Measurements from ENCODE around the gene DAGLB. TPM values are rescaled to one million over a fixed set of nuclear protein-coding genes. Genes with fewer than 3 reads are reported as not detected.
"Not testable (repeated sequence)": the region's sequence is repeated elsewhere in the genome, so short reads cannot be mapped to it uniquely, and the experiment has no call there.

Gene DAGLB
- total RNA-seq, 1 donor from 2014 or later, result 17.5 TPM

DNA sequence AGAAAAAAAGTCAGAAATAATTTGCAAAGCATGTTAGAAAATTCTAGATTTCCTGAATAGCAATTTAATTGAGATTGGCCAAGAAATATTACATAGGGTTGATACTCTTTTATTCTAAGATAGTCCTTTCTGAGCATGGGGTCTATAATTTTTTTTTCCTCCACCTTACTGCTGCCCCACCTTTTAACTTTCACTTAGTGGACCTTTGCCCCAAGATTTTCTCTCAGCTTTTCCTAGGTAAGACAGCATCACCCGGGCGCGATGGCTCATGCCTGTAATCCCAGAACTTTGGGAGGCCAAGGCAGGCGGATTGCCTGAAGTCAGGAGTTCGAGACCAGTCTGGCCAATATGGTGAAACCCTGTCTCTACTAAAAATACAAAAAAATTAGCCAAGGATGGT is 69.2 kb downstream of the DAGLB start:
- intact Hi-C loops (cut with micrococcal nuclease), result not testable (repeated sequence)

GRCh38 chr7:6376820-6377219 is 70.9 kb downstream of the DAGLB start:
- intact Hi-C loops (cut with micrococcal nuclease), result no loop called here

DNA sequence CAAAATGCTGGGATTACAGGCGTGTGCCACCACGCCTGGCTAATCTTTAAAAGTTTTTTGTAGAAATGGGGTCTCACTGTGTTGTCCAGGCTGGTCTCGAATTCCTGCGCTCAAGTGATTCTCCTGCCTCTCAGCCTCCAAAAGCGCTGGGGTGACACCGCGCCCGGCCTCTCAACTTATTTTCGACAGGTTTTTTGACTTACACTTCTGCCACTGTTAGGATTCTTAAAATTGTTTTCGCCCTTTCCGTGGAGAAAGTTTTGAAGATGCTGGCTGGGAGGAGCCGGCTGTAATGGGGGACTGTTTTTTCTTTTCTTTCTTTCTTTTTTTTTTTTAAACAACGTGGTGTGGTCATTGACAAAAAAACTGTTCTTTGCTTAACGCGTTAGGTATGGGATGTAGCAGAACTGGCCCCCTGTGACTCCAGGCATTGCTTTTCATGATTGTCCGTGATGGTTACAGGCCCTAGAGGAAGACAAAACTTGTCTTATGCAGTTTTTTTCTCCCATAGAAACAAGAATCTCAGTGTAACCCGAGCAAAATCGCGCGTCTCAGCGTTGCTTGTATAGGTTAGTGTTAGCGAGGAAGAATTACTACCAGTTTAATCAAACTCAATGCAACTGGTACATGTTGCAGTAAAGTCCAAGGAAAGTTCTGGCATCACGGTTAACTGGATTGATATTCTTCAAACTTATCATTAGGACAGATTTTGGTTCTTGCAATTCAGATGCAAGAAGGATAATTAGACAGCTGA is 72.2 kb downstream of the DAGLB start:
- intact Hi-C loops (cut with micrococcal nuclease), result no loop called here

DNA sequence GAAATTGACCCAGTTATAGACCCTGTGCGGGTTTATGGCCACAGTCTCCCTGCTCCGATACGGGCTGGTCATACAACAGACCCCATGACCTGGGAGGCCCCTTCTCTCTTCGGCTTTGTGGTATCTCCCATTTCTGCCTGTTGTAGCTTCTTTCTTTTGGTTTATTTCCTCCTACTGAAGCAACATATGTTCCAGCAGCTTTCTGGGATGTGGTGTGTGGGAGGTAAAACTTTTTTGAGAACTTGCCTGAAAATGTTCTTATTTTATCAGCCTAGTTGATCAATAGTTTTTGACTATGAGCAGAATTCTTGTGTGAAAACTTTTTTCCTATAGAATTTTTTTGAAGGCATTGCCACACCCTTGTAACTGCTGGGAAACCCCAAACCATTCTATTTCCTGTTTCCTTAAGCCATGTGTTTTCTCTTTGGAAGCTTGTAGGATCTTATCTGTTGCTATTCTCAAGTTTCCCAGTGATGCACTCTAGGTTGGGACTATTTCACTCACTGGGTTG is 80.0 kb downstream of the DAGLB start:
- intact Hi-C loops (cut with micrococcal nuclease), result no loop called here

GRCh38 chr7:6365451-6365850 is 82.3 kb downstream of the DAGLB start:
- intact Hi-C loops (cut with micrococcal nuclease), result no loop called here

DNA sequence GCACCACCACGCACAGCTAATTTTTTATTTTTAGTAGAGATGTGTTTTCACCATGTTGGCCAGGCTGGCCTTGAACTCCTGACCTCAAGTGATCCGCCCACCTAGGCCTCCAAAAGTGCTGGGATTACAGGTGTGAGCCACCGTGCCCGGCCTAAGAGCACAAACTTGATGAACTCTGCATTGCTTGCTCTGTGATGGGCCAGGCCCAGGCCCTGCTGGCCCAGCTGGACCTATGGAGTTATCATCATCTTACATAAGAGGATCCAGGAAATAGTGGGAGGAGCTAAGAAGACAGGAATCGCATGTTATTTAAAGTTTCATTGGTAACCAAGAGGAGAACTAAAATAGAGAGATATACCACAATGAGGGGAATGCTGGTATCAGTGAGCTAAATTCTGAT is 86.9 kb downstream of the DAGLB start:
- intact Hi-C loops (cut with micrococcal nuclease), result no loop called here

DNA sequence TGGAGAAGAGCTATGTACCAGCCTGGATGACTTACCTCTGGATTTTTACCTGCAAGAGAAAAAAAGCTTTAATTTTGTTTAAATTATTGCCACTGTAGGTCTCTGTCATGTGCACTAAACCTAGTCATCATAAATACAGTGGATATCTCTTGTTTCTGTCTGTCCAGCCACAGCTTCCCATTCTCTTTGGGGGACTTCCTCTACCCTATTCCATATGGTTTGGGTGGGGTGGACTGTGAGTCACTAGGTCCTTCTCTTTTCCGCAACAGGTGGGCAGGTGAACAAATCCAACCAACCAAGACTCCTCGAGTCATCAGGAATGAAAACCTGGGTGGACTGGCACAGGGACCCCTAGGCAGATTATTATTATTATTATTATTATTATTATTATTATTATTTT is 88.0 kb downstream of the DAGLB start:
- intact Hi-C loops (cut with micrococcal nuclease), result no loop called here

Other genes starting within 250 kb of the DAGLB start
- gene CYTH3, start 175.3 kb downstream of the DAGLB start, total RNA-seq, result 0.43 and 0.66 TPM in 2 replicates
- 8.3 and 8.8 TPM in 2 replicates for gene FAM220A, start 99.0 kb downstream of the DAGLB start, total RNA-seq
- 149 and 150 TPM in 2 replicates for gene RAC1, start 73.4 kb downstream of the DAGLB start, total RNA-seq
- gene KDELR2, start 36.2 kb upstream of the DAGLB start, total RNA-seq, result 58.0 and 58.2 TPM in 2 replicates
- 0.07 TPM in 1 of 2 replicates, not detected in the other for gene GRID2IP, start 103.5 kb upstream of the DAGLB start, total RNA-seq
- 31.0 and 31.2 TPM in 2 replicates for gene ZDHHC4, start 129.5 kb upstream of the DAGLB start, total RNA-seq
- 41.2 and 41.8 TPM in 2 replicates for gene INTS15, start 142.1 kb upstream of the DAGLB start, total RNA-seq
- 0.14 and 0.16 TPM in 2 replicates for gene ZNF853, start 167.7 kb upstream of the DAGLB start, total RNA-seq
- 21.5 and 22.5 TPM in 2 replicates for gene ZNF316, start 189.4 kb upstream of the DAGLB start, total RNA-seq